Measurements from ENCODE around the gene ADGRG3.
"Not testable (repeated sequence)": the region's sequence is repeated elsewhere in the genome, so short reads cannot be mapped to it uniquely, and the experiment has no call there.

Gene ADGRG3

GRCh38 chr16:57670196-57670595, 2.1 kb downstream of the ADGRG3 start:
- H3K4me3 ChIP-seq (ENCODE audit: low read length), result no peak overlapping the region
- DNase-seq (ENCODE audit: low read depth), result no peak
- TF ChIP-seq CTCF (conservative IDR thresholded peaks at IDR 0.05; ENCODE audit: low read depth, low read length), result no peak

- H3K4me3 ChIP-seq (ENCODE audit: low read length), result not testable (repeated sequence)
- peak; percentile 10 for DNase-seq (ENCODE audit: low read depth)
These were observed 3.3 kb downstream of the ADGRG3 start for GRCh38 chr16:57671451-57671850.

- no peak for TF ChIP-seq CTCF (conservative IDR thresholded peaks at IDR 0.05; ENCODE audit: low read depth, low read length)
- DNase-seq (ENCODE audit: low read depth), result no peak
- H3K4me3 ChIP-seq (ENCODE audit: low read length), result no peak overlapping the region
These were observed 4.3 kb downstream of the ADGRG3 start for GRCh38 chr16:57672416-57672815.

DNA sequence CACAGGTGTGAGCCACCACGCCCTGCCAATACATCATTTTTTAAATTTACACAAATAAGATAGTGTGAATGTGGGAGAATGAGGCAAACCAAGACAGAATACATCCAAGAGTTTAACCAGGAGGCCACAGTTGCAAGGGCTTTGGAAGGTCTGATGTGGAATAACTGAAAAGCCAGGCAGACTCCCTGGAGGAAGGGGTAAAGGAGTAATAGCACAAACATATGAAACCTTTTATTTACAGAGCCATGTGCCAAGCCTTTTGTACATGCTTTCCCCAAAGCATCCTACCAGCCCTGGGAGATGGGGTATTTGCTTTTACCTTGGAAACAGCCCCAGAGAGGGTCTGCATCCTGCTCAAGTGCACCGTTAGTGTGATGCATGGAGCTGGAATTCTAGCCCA, 4.7 kb downstream of the ADGRG3 start:
- no peak for TF ChIP-seq CTCF (conservative IDR thresholded peaks at IDR 0.05; ENCODE audit: low read depth, low read length)
- no peak overlapping the region for H3K4me3 ChIP-seq (ENCODE audit: low read length)
- DNase-seq (ENCODE audit: low read depth), result no peak

- no peak for TF ChIP-seq CTCF (conservative IDR thresholded peaks at IDR 0.05; ENCODE audit: low read depth, low read length)
- H3K4me3 ChIP-seq (ENCODE audit: low read length), result no peak overlapping the region
- no peak for DNase-seq (ENCODE audit: low read depth)
These were observed 7.8 kb downstream of the ADGRG3 start for GRCh38 chr16:57675741-57676551.

DNA sequence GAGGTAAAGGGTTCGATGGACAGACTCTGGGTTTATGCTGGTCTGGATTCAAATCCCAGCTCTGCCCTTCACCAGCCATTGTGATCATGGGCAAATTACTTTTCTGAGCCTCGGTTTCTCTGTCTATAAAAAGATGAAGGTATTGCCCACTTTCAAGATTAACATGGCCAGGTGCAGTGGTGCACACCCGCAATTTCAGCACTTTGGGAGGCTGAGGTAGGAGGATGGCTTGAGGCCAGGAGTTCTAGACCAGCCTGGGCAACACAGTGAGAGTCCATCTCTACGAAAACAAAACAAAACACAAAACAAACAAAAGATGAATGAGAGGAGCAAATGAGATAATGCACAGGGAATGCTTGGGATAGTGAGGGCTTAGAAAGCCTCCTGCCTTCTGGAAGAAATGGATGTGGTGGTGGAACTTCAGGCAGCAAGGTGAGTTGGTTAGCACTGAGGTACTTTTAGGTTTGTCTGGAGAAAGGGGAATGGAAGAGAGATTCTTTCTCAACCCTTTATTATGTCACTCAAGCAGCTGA, 8.5 kb downstream of the ADGRG3 start:
- H3K4me3 ChIP-seq (ENCODE audit: low read length), result no peak overlapping the region
- TF ChIP-seq CTCF (conservative IDR thresholded peaks at IDR 0.05; ENCODE audit: low read depth, low read length), result no peak
- no peak for DNase-seq (ENCODE audit: low read depth)

GRCh38 chr16:57677622-57678369, 9.7 kb downstream of the ADGRG3 start:
- no peak for TF ChIP-seq CTCF (conservative IDR thresholded peaks at IDR 0.05; ENCODE audit: low read depth, low read length)
- H3K4me3 ChIP-seq (ENCODE audit: low read length), result no peak overlapping the region
- DNase-seq (ENCODE audit: low read depth), result no peak
